Brain microvascular endothelial cell (primary cell): Measurements from ENCODE around the gene ERG.

Experiments
- DNase-seq: peaks from one replicate; pipeline ENCODE4 v3.0.0-alpha.2; 2020
- H3K27ac ChIP-seq: fragments of 250-450 bp; sonication (Bioruptor Pico); 2 replicates; pipeline ENCODE4 v1.5.1; 2020; ENCODE audit warnings: mild to moderate bottlenecking, moderate library complexity
- H3K27me3 ChIP-seq: fragments of 250-450 bp; sonication (Bioruptor Pico); replicated peaks from 2 replicates; pipeline ENCODE4 v1.5.1; 2020; ENCODE audit warnings: mild to moderate bottlenecking
- H3K36me3 ChIP-seq: fragments of 250-450 bp; sonication (Bioruptor Pico); replicated peaks from 2 replicates; pipeline ENCODE4 v1.5.1; 2020; ENCODE audit warnings: mild to moderate bottlenecking
- H3K4me3 ChIP-seq: 2 replicates; pipeline ENCODE4 v1.5.1; 2011; ENCODE audit warnings: low read depth, mild to moderate bottlenecking, control low read depth, low read length, moderate library complexity
- in situ Hi-C: cut with HindIII; loops from 2 replicates; pipeline ENCODE4 v1.10.0; 2017; ENCODE audit warnings: low sequenced_read_pairs, low pct_ligation_motif_present
- TF ChIP-seq, protein P1 (sequence below): IDR thresholded peaks from 2 replicates; pipeline ENCODE4 v1.5.1; 2011; ENCODE audit warnings: low read depth, mild to moderate bottlenecking, moderate library complexity, low read length, control low read depth, inconsistent platforms; ENCODE audit errors: missing control alignments

ERG gene

DNA sequence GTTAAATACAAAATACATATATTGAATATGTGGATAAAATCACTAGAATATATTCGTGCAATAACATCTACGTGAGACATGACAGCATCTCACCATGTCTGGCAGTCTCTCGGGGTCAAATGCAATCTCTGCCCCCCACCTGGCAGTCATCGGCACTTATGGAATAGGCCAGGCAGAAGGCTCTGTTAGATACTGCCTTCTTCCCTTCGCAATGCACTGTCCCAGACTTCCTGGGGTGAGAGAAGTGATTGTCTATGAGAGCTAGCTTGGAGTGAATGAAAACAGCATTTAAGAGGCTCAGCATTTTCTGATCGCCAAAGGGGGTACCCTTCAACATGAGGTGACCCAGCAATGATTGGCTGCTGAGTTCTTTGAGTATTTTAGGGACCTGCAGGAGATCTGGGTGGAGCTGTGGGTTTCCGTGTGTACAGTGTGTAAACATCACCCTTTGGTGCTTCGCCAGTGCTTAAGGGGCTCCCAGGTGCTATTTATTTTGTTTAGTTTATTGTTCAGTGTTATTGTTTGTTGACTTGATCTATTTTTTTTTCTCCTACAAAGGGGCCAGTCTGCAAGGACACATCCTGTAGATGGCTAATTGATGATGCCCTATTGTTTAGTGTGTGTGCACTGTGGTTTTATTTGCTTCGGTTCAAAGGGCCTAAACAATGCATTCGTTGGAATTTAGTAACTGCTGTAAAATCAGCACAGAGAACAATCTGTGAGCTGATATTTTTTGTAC is 10.2 kb downstream of the ERG start:
- Histone ChIP-seq H3K27ac (no peak overlapping the region), H3K36me3 (no peaks in the 10 kb centered on the region), H3K4me3 (no peak overlapping the region), H3K27me3 (no peaks in the 10 kb centered on the region)
- DNase-seq = no peak
- in situ Hi-C loops = no loop called here
- TF ChIP-seq, protein P1, sequence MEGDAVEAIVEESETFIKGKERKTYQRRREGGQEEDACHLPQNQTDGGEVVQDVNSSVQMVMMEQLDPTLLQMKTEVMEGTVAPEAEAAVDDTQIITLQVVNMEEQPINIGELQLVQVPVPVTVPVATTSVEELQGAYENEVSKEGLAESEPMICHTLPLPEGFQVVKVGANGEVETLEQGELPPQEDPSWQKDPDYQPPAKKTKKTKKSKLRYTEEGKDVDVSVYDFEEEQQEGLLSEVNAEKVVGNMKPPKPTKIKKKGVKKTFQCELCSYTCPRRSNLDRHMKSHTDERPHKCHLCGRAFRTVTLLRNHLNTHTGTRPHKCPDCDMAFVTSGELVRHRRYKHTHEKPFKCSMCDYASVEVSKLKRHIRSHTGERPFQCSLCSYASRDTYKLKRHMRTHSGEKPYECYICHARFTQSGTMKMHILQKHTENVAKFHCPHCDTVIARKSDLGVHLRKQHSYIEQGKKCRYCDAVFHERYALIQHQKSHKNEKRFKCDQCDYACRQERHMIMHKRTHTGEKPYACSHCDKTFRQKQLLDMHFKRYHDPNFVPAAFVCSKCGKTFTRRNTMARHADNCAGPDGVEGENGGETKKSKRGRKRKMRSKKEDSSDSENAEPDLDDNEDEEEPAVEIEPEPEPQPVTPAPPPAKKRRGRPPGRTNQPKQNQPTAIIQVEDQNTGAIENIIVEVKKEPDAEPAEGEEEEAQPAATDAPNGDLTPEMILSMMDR = no peak

DNA sequence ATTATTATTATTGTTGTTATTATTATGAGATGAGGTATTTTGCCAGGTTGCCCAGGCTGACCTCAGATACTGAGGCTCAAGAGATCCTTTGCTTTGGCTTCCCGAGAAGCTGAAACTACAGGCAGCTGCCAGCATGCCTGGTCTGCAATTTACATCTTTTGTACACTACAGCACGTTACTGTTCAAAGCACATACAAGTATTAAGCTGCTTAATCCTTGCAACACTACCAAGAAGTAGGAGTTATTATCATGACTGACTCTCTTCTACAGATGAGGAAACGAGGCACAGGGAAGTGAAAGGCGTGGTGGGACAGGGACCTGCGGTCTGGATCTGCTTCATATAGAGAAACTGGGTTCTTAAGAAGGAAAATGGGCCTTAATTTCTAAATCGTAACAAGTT is 11.6 kb downstream of the ERG start:
- TF ChIP-seq, protein P1 = no peak
- no peak for DNase-seq
- H3K4me3 ChIP-seq = no peak overlapping the region
- peak overlapping the region; percentile 16 for H3K27ac ChIP-seq
- H3K27me3 ChIP-seq = no peaks in the 10 kb centered on the region
- H3K36me3 ChIP-seq = no peaks in the 10 kb centered on the region
- in situ Hi-C loops = no loop called here

- Histone ChIP-seq H3K4me3 (no peak overlapping the region), H3K27me3 (no peaks in the 10 kb centered on the region), H3K27ac (peak overlapping the region; percentile 48), H3K36me3 (no peaks in the 10 kb centered on the region)
- TF ChIP-seq, protein P1 = no peak
- peak; percentile 87 for DNase-seq
- in situ Hi-C loops = no loop called here
These were observed 12.1 kb downstream of the ERG start for GRCh38 chr21:38486221-38486620.

- in situ Hi-C loops = no loop called here
- no peak for DNase-seq
- TF ChIP-seq, protein P1 = no peak
These were observed 18.4 kb downstream of the ERG start for GRCh38 chr21:38479641-38480525.

GRCh38 chr21:38478782-38479181 is 19.5 kb downstream of the ERG start:
- peak; percentile 74 for DNase-seq
- in situ Hi-C loops = no loop called here
- Histone ChIP-seq H3K4me3 (no peak overlapping the region), H3K27me3 (no peaks in the 10 kb centered on the region), H3K36me3 (no peaks in the 10 kb centered on the region), H3K27ac (no peak overlapping the region)
- TF ChIP-seq, protein P1 = no peak

More at GRCh38 chr21:38479641-38480525, 18.4 kb downstream of the ERG start:
- H3K27ac ChIP-seq = no peak overlapping the region
- no peaks in the 10 kb centered on the region for H3K36me3 ChIP-seq
- no peak overlapping the region for H3K4me3 ChIP-seq
- no peaks in the 10 kb centered on the region for H3K27me3 ChIP-seq
